ENCODE results near the gene GALNT14. TPM values are rescaled to one million over a fixed set of nuclear protein-coding genes. Genes with fewer than 3 reads are reported as not detected.

Gene GALNT14
- total and polyA plus RNA-seq, 2 donors (not counting 1 experiment from before 2014, with no cell fraction given): 3.1 to 6.2 TPM

- ChIA-PET CTCF (interaction anchor here (1.2 kb wide), 1 partner anchor 353 kb away, joined by 3 read pairs; no protein-coding TSS in a partner anchor), POLR2A (no interaction called here)
- intact Hi-C loops (cut with micrococcal nuclease): loop anchor here (10.0 kb wide), 1 partner anchor 354 kb away; no protein-coding TSS in a partner anchor
- TF ChIP-seq CTCF (IDR thresholded peaks at IDR 0.05) (no peak), EZH2 (IDR thresholded peaks at IDR 0.05; ENCODE audit: borderline replicate concordance, insufficient read depth, low read depth, low read length, poor library complexity, severe bottlenecking) (no peak)
- H3K9ac ChIP-seq (ENCODE audit: low read length): no peak overlapping the region
- no peaks in the 10 kb centered on the region for H3K79me2 ChIP-seq (ENCODE audit: control insufficient read depth, insufficient read depth, low read length)
- Mint-ChIP-seq H3K4me1 (no peaks in the 10 kb centered on the region), H3K9me3 (ENCODE audit: insufficient read depth) (no peaks in the 10 kb centered on the region), H3K4me3 (no peak overlapping the region), H3K27me3 (no peaks in the 10 kb centered on the region), H3K27ac (no peak overlapping the region)
- H3K4me2 ChIP-seq (replicated peaks; ENCODE audit: low read depth, low read length, poor library complexity, severe bottlenecking): no peak overlapping the region
- H3K9me3 ChIP-seq (ENCODE audit: control extremely low read depth in 1 of 3, control insufficient read depth in 2 of 3, insufficient read depth in 1 of 3, low read length in 2 of 3): no peaks in the 10 kb centered on the region
- H3K27me3 ChIP-seq (replicated peaks in 1 of 4; ENCODE audit: control extremely low read depth in 1 of 4, control insufficient read depth in 3 of 4, insufficient read depth in 4 of 4, low read length in 3 of 4): no peaks in the 10 kb centered on the region
- H3K4me3 ChIP-seq (ENCODE audit: control extremely low read depth in 1 of 5, extremely low read depth in 1 of 5, insufficient read depth in 1 of 5, low read depth in 2 of 5, low read length in 4 of 5): no peak overlapping the region
- H3K4me1 ChIP-seq (ENCODE audit: control insufficient read depth in 2 of 2, insufficient read depth in 2 of 2, low read length in 2 of 2): no peaks in the 10 kb centered on the region
- no peaks in the 10 kb centered on the region for H3K36me3 ChIP-seq (replicated peaks in 1 of 2; ENCODE audit: control extremely low read depth in 1 of 2, control insufficient read depth in 1 of 2, extremely low read depth in 1 of 2, insufficient read depth in 2 of 2, low read length in 1 of 2)
- no peak overlapping the region for H2AFZ ChIP-seq (ENCODE audit: insufficient read depth, low read depth, low read length, poor library complexity, severe bottlenecking)
- H3K27ac ChIP-seq (ENCODE audit: low read length in 2 of 2): no peak overlapping the region
- H4K20me1 ChIP-seq (ENCODE audit: control insufficient read depth, insufficient read depth, low read length, poor library complexity, severe bottlenecking): no peaks in the 10 kb centered on the region
- ATAC-seq (ENCODE audit: low read depth) (no peak), DNase-seq (no peak)
- 94% methylated on average over 2 of the region's 3 CpGs for WGBS (ENCODE audit: insufficient coverage)
Measured at GRCh38 chr2:30981096-30981495, 157.1 kb downstream of the GALNT14 start.

GRCh38 chr2:30979822-30980245, 158.4 kb downstream of the GALNT14 start:
- Mint-ChIP-seq H3K27ac (no peak overlapping the region), H3K4me1 (no peaks in the 10 kb centered on the region), H3K9me3 (ENCODE audit: insufficient read depth) (no peaks in the 10 kb centered on the region), H3K4me3 (no peak overlapping the region), H3K27me3 (no peaks in the 10 kb centered on the region)
- Histone ChIP-seq H3K9ac (ENCODE audit: low read length) (no peak overlapping the region), H3K4me3 (ENCODE audit: control extremely low read depth in 1 of 5, extremely low read depth in 1 of 5, insufficient read depth in 1 of 5, low read depth in 2 of 5, low read length in 4 of 5) (no peak overlapping the region), H3K27me3 (replicated peaks in 1 of 4; ENCODE audit: control extremely low read depth in 1 of 4, control insufficient read depth in 3 of 4, insufficient read depth in 4 of 4, low read length in 3 of 4) (no peaks in the 10 kb centered on the region), H3K79me2 (ENCODE audit: control insufficient read depth, insufficient read depth, low read length) (no peaks in the 10 kb centered on the region), H4K20me1 (ENCODE audit: control insufficient read depth, insufficient read depth, low read length, poor library complexity, severe bottlenecking) (no peaks in the 10 kb centered on the region), H3K9me3 (ENCODE audit: control extremely low read depth in 1 of 3, control insufficient read depth in 2 of 3, insufficient read depth in 1 of 3, low read length in 2 of 3) (no peaks in the 10 kb centered on the region), H3K36me3 (replicated peaks in 1 of 2; ENCODE audit: control extremely low read depth in 1 of 2, control insufficient read depth in 1 of 2, extremely low read depth in 1 of 2, insufficient read depth in 2 of 2, low read length in 1 of 2) (no peaks in the 10 kb centered on the region), H3K4me1 (ENCODE audit: control insufficient read depth in 2 of 2, insufficient read depth in 2 of 2, low read length in 2 of 2) (no peaks in the 10 kb centered on the region), H2AFZ (ENCODE audit: insufficient read depth, low read depth, low read length, poor library complexity, severe bottlenecking) (no peak overlapping the region), H3K4me2 (replicated peaks; ENCODE audit: low read depth, low read length, poor library complexity, severe bottlenecking) (no peak overlapping the region), H3K27ac (ENCODE audit: low read length in 2 of 2) (no peak overlapping the region)
- no peak for ATAC-seq (ENCODE audit: low read depth)
- POLR2A ChIA-PET: no interaction called here
- CTCF ChIA-PET: interaction anchor here (1.2 kb wide), 1 partner anchor 354 kb away, joined by 3 read pairs; no protein-coding TSS in a partner anchor
- WGBS (ENCODE audit: insufficient coverage): 93% methylated on average over 6 of the region's 6 CpGs
- no peak for TF ChIP-seq CTCF (IDR thresholded peaks at IDR 0.05)
- DNase-seq: no peak
- intact Hi-C loops (cut with micrococcal nuclease): loop anchor here (10.0 kb wide), 1 partner anchor 355 kb away; no protein-coding TSS in a partner anchor

All from B cell (primary cell).